Measurements from ENCODE around the gene PLCB1.

Gene PLCB1

GRCh38 chr20:8777911-8778310 lies 645.8 kb downstream of the PLCB1 start:
- Histone ChIP-seq H3K9me2 (ENCODE audit: low read depth, low read length) (no peaks in the 10 kb centered on the region), H3F3A (ENCODE audit: insufficient read depth, low read length) (no peaks in the 10 kb centered on the region), H3K4me2 (ENCODE audit: low read length) (no peak overlapping the region), H4K20me1 (ENCODE audit: insufficient read depth, low read length) (no peaks in the 10 kb centered on the region), H3K4me1 (ENCODE audit: insufficient read depth, low read length, severe bottlenecking) (no peaks in the 10 kb centered on the region), H3K36me3 (ENCODE audit: insufficient read depth, low read length) (no peaks in the 10 kb centered on the region), H2AFZ (ENCODE audit: low read length) (no peak overlapping the region), H3K4me3 (ENCODE audit: low read depth, low read length, poor library complexity, severe bottlenecking) (no peak overlapping the region), H3K27ac (ENCODE audit: low read depth, low read length, poor library complexity, severe bottlenecking) (no peak overlapping the region), H3K27me3 (ENCODE audit: insufficient read depth, low read length) (no peaks in the 10 kb centered on the region), H3K9ac (ENCODE audit: low read length) (no peak overlapping the region), H3K9me3 (ENCODE audit: low read length) (no peaks in the 10 kb centered on the region), H3K79me2 (ENCODE audit: insufficient read depth, low read length) (no peaks in the 10 kb centered on the region)
- TF ChIP-seq CTCF (IDR thresholded peaks at IDR 0.05; ENCODE audit: low read length) (no peak), EZH2 (IDR thresholded peaks at IDR 0.05; ENCODE audit: borderline replicate concordance, low read length) (no peak)

GRCh38 chr20:8778387-8778786 lies 646.3 kb downstream of the PLCB1 start:
- Histone ChIP-seq H3K9me3 (ENCODE audit: low read length) (no peaks in the 10 kb centered on the region), H3K4me1 (ENCODE audit: insufficient read depth, low read length, severe bottlenecking) (no peaks in the 10 kb centered on the region), H4K20me1 (ENCODE audit: insufficient read depth, low read length) (no peaks in the 10 kb centered on the region), H3K9me2 (ENCODE audit: low read depth, low read length) (no peaks in the 10 kb centered on the region), H3K4me2 (ENCODE audit: low read length) (no peak overlapping the region), H3K4me3 (ENCODE audit: low read depth, low read length, poor library complexity, severe bottlenecking) (no peak overlapping the region), H3F3A (ENCODE audit: insufficient read depth, low read length) (no peaks in the 10 kb centered on the region), H3K27ac (ENCODE audit: low read depth, low read length, poor library complexity, severe bottlenecking) (no peak overlapping the region), H3K27me3 (ENCODE audit: insufficient read depth, low read length) (no peaks in the 10 kb centered on the region), H3K79me2 (ENCODE audit: insufficient read depth, low read length) (no peaks in the 10 kb centered on the region), H3K9ac (ENCODE audit: low read length) (no peak overlapping the region), H2AFZ (ENCODE audit: low read length) (no peak overlapping the region), H3K36me3 (ENCODE audit: insufficient read depth, low read length) (no peaks in the 10 kb centered on the region)
- TF ChIP-seq CTCF (IDR thresholded peaks at IDR 0.05; ENCODE audit: low read length): no peak
- TF ChIP-seq EZH2 (IDR thresholded peaks at IDR 0.05; ENCODE audit: borderline replicate concordance, low read length): no peak

GRCh38 chr20:8780915-8781314 lies 648.8 kb downstream of the PLCB1 start:
- H2AFZ ChIP-seq (ENCODE audit: low read length): no peak overlapping the region
- no peak for TF ChIP-seq CTCF (IDR thresholded peaks at IDR 0.05; ENCODE audit: low read length)
- TF ChIP-seq EZH2 (IDR thresholded peaks at IDR 0.05; ENCODE audit: borderline replicate concordance, low read length): no peak
- H3K4me1 ChIP-seq (ENCODE audit: insufficient read depth, low read length, severe bottlenecking): no peaks in the 10 kb centered on the region

More at GRCh38 chr20:8780915-8781314, 648.8 kb downstream of the PLCB1 start:
- Histone ChIP-seq H3K4me3 (ENCODE audit: low read depth, low read length, poor library complexity, severe bottlenecking) (no peak overlapping the region), H3K36me3 (ENCODE audit: insufficient read depth, low read length) (no peaks in the 10 kb centered on the region), H3F3A (ENCODE audit: insufficient read depth, low read length) (no peaks in the 10 kb centered on the region), H3K9me2 (ENCODE audit: low read depth, low read length) (no peaks in the 10 kb centered on the region), H4K20me1 (ENCODE audit: insufficient read depth, low read length) (no peaks in the 10 kb centered on the region), H3K9ac (ENCODE audit: low read length) (no peak overlapping the region), H3K4me2 (ENCODE audit: low read length) (no peak overlapping the region), H3K27ac (ENCODE audit: low read depth, low read length, poor library complexity, severe bottlenecking) (no peak overlapping the region), H3K27me3 (ENCODE audit: insufficient read depth, low read length) (no peaks in the 10 kb centered on the region), H3K79me2 (ENCODE audit: insufficient read depth, low read length) (no peaks in the 10 kb centered on the region), H3K9me3 (ENCODE audit: low read length) (no peaks in the 10 kb centered on the region)
